Measurements from ENCODE around the gene SELENOO. TPM values are rescaled to one million over a fixed set of nuclear protein-coding genes. Genes with fewer than 3 reads are reported as not detected.

SELENOO gene
- total RNA-seq, 1 experiment from 2014 or later: 25.1 TPM

- peaks cover 7% of the 10 kb centered on the region; the same call in 1 of the 2 replicates for H3K9me3 ChIP-seq (replicated peaks)
- H3K4me3 ChIP-seq: no peak overlapping the region
- DNase-seq (ENCODE audit: low read depth in 1 of 2, low spot score in 2 of 2): no peak
- H3K27me3 ChIP-seq (replicated peaks): no peaks in the 10 kb centered on the region
- peaks cover 76% of the 10 kb centered on the region for H3K36me3 ChIP-seq
- H3K4me1 ChIP-seq (replicated peaks): peaks cover 7% of the 10 kb centered on the region
- no peak overlapping the region for H3K27ac ChIP-seq
Measured at GRCh38 chr22:50206599-50206998, 5.8 kb downstream of the SELENOO start.

DNA sequence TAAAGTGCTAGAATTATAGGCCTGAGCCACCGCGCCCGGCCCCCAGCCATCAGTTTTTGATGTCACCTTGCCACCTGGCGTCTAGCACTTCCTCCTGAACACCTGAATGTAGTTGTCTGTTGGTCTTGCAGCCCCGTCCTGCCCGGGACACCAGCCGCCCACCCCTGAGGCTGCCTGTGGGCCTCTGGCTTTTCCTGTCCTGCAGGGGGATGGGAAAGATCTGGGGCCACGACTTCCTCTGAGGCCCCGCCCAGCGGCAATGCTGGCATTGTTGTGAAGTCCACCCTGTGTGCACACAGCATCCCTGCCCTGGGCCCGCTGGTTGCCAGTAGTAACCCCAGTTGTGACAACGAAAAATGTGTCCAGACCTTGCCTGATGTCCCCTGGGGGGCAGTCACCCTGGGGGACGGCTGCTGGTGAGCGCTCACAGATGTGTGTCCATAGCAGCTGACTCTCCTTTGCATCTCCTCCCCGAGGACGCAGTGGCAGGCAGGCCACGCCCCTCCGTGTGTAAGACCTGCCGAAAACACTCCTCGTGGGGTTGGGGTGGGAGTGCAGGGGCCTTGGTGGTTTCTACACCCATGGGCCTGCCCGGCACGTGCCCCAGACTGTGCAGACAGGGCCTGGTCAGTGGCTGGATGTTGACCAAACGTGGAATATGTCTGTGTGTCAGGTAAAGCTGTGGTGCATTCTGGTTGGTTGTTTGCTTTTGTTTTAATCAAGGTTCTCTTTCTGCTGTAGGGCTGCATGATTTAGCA lies 6.8 kb downstream of the SELENOO start:
- no peak overlapping the region for H3K27ac ChIP-seq
- H3K27me3 ChIP-seq (replicated peaks): no peaks in the 10 kb centered on the region
- peaks cover 7% of the 10 kb centered on the region; the same call in 1 of the 2 replicates for H3K9me3 ChIP-seq (replicated peaks)
- no peaks in the 10 kb centered on the region; the same call in 1 of the 2 replicates for H3K4me1 ChIP-seq (replicated peaks)
- DNase-seq (ENCODE audit: low read depth in 1 of 2, low spot score in 2 of 2): no peak
- H3K4me3 ChIP-seq: no peak overlapping the region
- peaks cover 79% of the 10 kb centered on the region for H3K36me3 ChIP-seq

DNA sequence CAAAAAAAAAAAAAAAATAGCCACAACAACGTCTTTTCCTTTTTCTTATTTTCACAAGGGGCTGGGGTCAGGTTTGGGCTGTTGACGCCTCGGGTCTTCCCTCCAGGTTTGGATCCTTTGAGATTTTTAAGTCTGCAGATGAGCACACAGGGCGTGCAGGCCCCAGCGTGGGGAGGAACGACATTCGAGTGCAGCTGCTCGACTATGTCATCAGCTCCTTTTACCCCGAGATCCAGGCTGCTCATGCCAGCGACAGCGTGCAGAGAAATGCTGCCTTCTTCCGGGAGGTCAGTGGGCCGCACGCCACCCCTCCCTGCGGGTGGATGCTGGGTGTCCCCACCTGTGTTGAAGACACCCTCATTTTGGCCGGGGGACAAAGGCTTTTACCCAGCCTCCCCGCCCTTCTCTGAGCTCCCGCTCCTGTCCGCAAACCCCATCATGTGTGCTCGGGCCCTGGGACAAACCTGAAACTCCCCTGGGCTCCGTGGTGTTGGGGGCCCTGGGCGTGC lies 7.7 kb downstream of the SELENOO start:
- no peaks in the 10 kb centered on the region; the same call in 1 of the 2 replicates for H3K4me1 ChIP-seq (replicated peaks)
- no peak overlapping the region for H3K27ac ChIP-seq
- no peak for DNase-seq (ENCODE audit: low read depth in 1 of 2, low spot score in 2 of 2)
- peaks cover 78% of the 10 kb centered on the region for H3K36me3 ChIP-seq
- no peaks in the 10 kb centered on the region for H3K27me3 ChIP-seq (replicated peaks)
- H3K4me3 ChIP-seq: no peak overlapping the region
- peaks cover 3% of the 10 kb centered on the region; the same call in 1 of the 2 replicates for H3K9me3 ChIP-seq (replicated peaks)

DNA sequence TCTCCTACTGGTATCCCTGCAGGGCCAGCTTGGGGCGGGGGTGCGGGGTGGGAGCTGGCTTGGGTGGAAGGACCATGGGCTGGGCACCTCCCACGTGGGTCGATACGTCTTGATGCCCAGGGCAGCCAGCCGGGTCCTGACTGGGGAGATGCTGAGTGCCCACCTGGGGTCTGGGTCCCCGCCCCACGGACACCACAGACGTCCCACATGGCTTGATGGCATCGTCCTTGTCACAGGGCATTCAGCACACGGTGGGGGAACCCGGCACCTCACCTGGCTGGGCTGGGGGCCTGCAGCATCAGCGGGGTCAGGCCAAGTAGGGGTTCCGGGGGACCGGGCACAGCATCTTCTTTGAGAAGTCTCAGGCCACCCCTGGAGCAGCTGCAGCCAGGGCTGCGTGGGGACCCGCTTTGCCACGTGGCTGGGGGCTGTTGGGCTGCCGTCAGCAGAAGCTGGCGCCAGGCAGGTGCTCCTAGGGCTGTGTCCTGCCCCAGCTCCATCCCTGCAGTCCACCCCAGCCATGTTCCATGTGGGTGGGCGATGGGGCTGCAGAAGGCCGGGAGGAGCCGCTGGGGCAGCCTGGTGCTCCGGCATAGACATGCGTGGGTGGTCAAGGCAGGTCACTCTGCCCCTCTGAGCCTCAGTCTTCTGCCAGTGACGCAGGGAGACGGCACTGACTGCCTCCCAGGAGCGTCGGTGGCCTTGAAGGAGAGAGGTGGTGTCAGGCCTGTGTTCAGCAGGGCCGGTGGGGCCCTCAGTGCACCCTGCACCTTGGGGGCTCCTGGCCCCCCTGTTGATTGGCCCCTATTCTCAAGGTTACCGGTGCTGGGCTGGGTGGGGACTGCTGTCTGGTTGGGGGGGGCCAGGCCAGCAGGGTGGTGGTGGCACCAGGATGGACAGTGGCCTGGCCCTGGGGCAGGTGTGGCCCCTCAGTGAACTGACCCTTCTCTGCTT lies 8.4 kb downstream of the SELENOO start:
- H3K4me1 ChIP-seq (replicated peaks): no peaks in the 10 kb centered on the region; the same call in 1 of the 2 replicates
- H3K27me3 ChIP-seq (replicated peaks): no peaks in the 10 kb centered on the region
- H3K36me3 ChIP-seq: peaks cover 78% of the 10 kb centered on the region
- H3K4me3 ChIP-seq: no peak overlapping the region
- no peaks in the 10 kb centered on the region for H3K9me3 ChIP-seq (replicated peaks)
- DNase-seq (ENCODE audit: low read depth in 1 of 2, low spot score in 2 of 2): no peak
- no peak overlapping the region for H3K27ac ChIP-seq

DNA sequence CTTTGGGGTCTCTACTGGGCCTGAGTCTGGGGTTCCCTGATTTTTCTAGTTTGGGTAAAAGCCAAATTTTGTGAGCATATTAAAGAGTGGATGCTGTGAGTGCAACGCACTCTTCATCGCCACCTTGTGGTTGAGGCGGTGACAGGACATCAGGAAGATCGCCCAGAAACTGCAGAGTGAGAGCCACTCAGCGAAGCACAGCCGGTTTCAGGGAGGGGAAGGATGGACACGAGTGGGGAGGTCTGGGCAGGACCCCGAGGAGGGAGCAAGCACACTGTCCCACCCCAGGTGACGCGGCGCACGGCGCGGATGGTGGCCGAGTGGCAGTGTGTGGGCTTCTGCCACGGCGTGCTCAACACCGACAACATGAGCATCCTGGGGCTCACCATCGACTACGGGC lies 9.1 kb downstream of the SELENOO start:
- no peaks in the 10 kb centered on the region for H3K27me3 ChIP-seq (replicated peaks)
- no peak overlapping the region for H3K4me3 ChIP-seq
- peaks cover 79% of the 10 kb centered on the region for H3K36me3 ChIP-seq
- DNase-seq (ENCODE audit: low read depth in 1 of 2, low spot score in 2 of 2): peak; percentile 44 to 71
- no peaks in the 10 kb centered on the region; the same call in 1 of the 2 replicates for H3K4me1 ChIP-seq (replicated peaks)
- H3K27ac ChIP-seq: no peak overlapping the region
- H3K9me3 ChIP-seq (replicated peaks): no peaks in the 10 kb centered on the region

- Histone ChIP-seq H3K27me3 (replicated peaks) (no peaks in the 10 kb centered on the region), H3K36me3 (peaks cover 82% of the 10 kb centered on the region), H3K4me3 (no peak overlapping the region), H3K27ac (no peak overlapping the region), H3K4me1 (replicated peaks) (no peaks in the 10 kb centered on the region; the same call in 1 of the 2 replicates), H3K9me3 (replicated peaks) (no peaks in the 10 kb centered on the region)
- DNase-seq (ENCODE audit: low read depth in 1 of 2, low spot score in 2 of 2): no peak
Measured at GRCh38 chr22:50210378-50211139, 9.7 kb downstream of the SELENOO start.

DNA sequence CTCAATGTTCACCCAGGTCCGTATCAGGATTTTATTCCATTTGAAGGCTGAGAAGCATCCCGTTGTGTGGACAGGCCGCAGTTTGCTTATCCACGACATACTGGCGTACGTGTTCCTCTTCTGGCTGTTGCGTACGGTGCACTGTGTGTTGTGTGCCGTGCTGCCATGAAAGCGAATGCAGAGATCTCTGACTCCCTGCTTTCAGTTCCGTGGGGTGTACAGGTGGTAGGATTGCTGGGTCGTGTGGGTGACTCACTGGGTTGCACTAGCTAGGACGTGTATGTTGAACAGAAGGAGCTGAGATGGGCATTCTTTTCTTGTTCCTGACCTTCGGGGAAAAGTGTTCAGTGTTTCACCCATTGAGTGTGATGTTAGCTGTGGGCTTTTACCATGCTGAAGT lies 10.3 kb downstream of the SELENOO start:
- DNase-seq (ENCODE audit: low read depth in 1 of 2, low spot score in 2 of 2): no peak
- H3K27ac ChIP-seq: no peak overlapping the region
- no peaks in the 10 kb centered on the region; the same call in 1 of the 2 replicates for H3K4me1 ChIP-seq (replicated peaks)
- no peaks in the 10 kb centered on the region for H3K27me3 ChIP-seq (replicated peaks)
- H3K36me3 ChIP-seq: peaks cover 84% of the 10 kb centered on the region
- H3K4me3 ChIP-seq: no peak overlapping the region
- H3K9me3 ChIP-seq (replicated peaks): no peaks in the 10 kb centered on the region

- no peak for DNase-seq (ENCODE audit: low read depth in 1 of 2, low spot score in 2 of 2)
- Histone ChIP-seq H3K9me3 (replicated peaks) (no peaks in the 10 kb centered on the region), H3K27ac (no peak overlapping the region), H3K27me3 (replicated peaks) (no peaks in the 10 kb centered on the region), H3K4me3 (no peak overlapping the region), H3K36me3 (peaks cover 87% of the 10 kb centered on the region), H3K4me1 (replicated peaks) (no peaks in the 10 kb centered on the region; the same call in 1 of the 2 replicates)
Measured at GRCh38 chr22:50213263-50213662, 12.5 kb downstream of the SELENOO start.

GRCh38 chr22:50215297-50216054 lies 14.7 kb downstream of the SELENOO start:
- DNase-seq (ENCODE audit: low read depth in 1 of 2, low spot score in 2 of 2): no peak
- H3K9me3 ChIP-seq (replicated peaks): no peaks in the 10 kb centered on the region
- H3K36me3 ChIP-seq: peaks cover 90% of the 10 kb centered on the region
- H3K4me3 ChIP-seq: no peak overlapping the region
- H3K27ac ChIP-seq: no peak overlapping the region
- H3K27me3 ChIP-seq (replicated peaks): no peaks in the 10 kb centered on the region
- H3K4me1 ChIP-seq (replicated peaks): no peaks in the 10 kb centered on the region

- no peak overlapping the region for H3K27ac ChIP-seq
- H3K4me1 ChIP-seq (replicated peaks): no peaks in the 10 kb centered on the region
- H3K9me3 ChIP-seq (replicated peaks): no peaks in the 10 kb centered on the region
- no peaks in the 10 kb centered on the region for H3K27me3 ChIP-seq (replicated peaks)
- H3K36me3 ChIP-seq: peaks cover 86% of the 10 kb centered on the region
- no peak overlapping the region for H3K4me3 ChIP-seq
- no peak for DNase-seq (ENCODE audit: low read depth in 1 of 2, low spot score in 2 of 2)
Measured at GRCh38 chr22:50216055-50216683, 15.4 kb downstream of the SELENOO start.

- H3K36me3 ChIP-seq: peaks cover 87% of the 10 kb centered on the region
- H3K27ac ChIP-seq: no peak overlapping the region
Measured at GRCh38 chr22:50216684-50217520, 16.1 kb downstream of the SELENOO start.

More at GRCh38 chr22:50216684-50217520, 16.1 kb downstream of the SELENOO start:
- Histone ChIP-seq H3K4me1 (replicated peaks) (no peaks in the 10 kb centered on the region), H3K4me3 (no peak overlapping the region), H3K9me3 (replicated peaks) (no peaks in the 10 kb centered on the region), H3K27me3 (replicated peaks) (no peaks in the 10 kb centered on the region)
- no peak for DNase-seq (ENCODE audit: low read depth in 1 of 2, low spot score in 2 of 2)
